K562 (cell line): ENCODE results near the gene ECD. TPM values are rescaled to one million over a fixed set of nuclear protein-coding genes. Genes with fewer than 3 reads are reported as not detected.

Experiments used
- BHLHE40 ChIP-seq: IDR thresholded peaks from 2 replicates; pipeline ENCODE4 v1.6.1; 2011; ENCODE audit warnings: low read length, improper control_type of control experiment
- BRCA1 ChIP-seq, 2 experiments: fragments of 450-650 bp in 1 of 2; sonication (generic) in 1 of 2; formaldehyde crosslinking in 1 of 2; IDR thresholded peaks; 2 replicates each; pipeline versions ENCODE4 v1.5.0 to v1.6.1; 2017 to 2020; ENCODE audit warnings: mild to moderate bottlenecking in 1 of 2, missing genetic modification reagents in 1 of 2
- ELF4 ChIP-seq: fragments of 450-650 bp; formaldehyde crosslinking; IDR thresholded peaks from 2 replicates; pipeline ENCODE4 v1.4.0; 2022; ENCODE audit warnings: missing genetic modification characterization
- KAT2B ChIP-seq: IDR thresholded peaks from one replicate; pipeline ENCODE4 v1.6.1; 2012; ENCODE audit warnings: low read depth, mild to moderate bottlenecking, control low read depth, inconsistent platforms, low read length, moderate library complexity
- NONO ChIP-seq, 2 experiments: fragments of 200-400 bp in 1 of 2; fragments of 450-650 bp in 1 of 2; formaldehyde crosslinking in 1 of 2; IDR thresholded peaks; 2 replicates each; pipeline ENCODE4 v1.6.1; 2017; ENCODE audit warnings: low read depth in 2 of 2, mild to moderate bottlenecking in 2 of 2, moderate library complexity in 2 of 2, low read length in 1 of 2
- POU5F1 ChIP-seq: fragments of 150-350 bp; IDR thresholded peaks from 2 replicates; pipeline ENCODE4 v1.6.1; 2014; ENCODE audit warnings: borderline replicate concordance, low read length, low read depth, mild to moderate bottlenecking; ENCODE audit not compliant: partially characterized antibody
- SMARCB1 ChIP-seq: IDR thresholded peaks from 2 replicates; pipeline ENCODE4 v1.6.1; 2011; ENCODE audit warnings: improper control_type of control experiment, low read depth; ENCODE audit not compliant: insufficient read length
- SOX6 ChIP-seq: fragments of 450-650 bp; IDR thresholded peaks from 2 replicates; pipeline ENCODE4 v1.6.1; 2014; ENCODE audit warnings: mild to moderate bottlenecking
- TEAD4 ChIP-seq, 2 experiments: sonication (generic) in 1 of 2; formaldehyde crosslinking in 1 of 2; IDR thresholded peaks; 2 replicates each; pipeline versions ENCODE4 v1.6.1 to v1.8.0; 2012 to 2022; ENCODE audit warnings: borderline replicate concordance in 1 of 2, inconsistent platforms in 1 of 2, low read length in 1 of 2, mild to moderate bottlenecking in 1 of 2, missing genetic modification reagents in 1 of 2
- ZNF197 ChIP-seq: fragments of 200-800 bp; sonication (Bioruptor generic); IDR thresholded peaks from 2 replicates; pipeline ENCODE4 v1.6.1; 2016; ENCODE audit warnings: low read depth, missing genetic modification characterization, missing compliant biosample characterization
- ZNF239 ChIP-seq: fragments of 250-450 bp; sonication (Bioruptor Pico); IDR thresholded peaks from 2 replicates; pipeline ENCODE4 v1.4.0; 2020; ENCODE audit warnings: mild to moderate bottlenecking
- ZNF76 ChIP-seq: fragments of 250-450 bp; sonication (Bioruptor Pico); IDR thresholded peaks from 2 replicates; pipeline ENCODE4 v1.4.0; 2020; ENCODE audit warnings: mild to moderate bottlenecking, moderate library complexity, borderline replicate concordance
- polyA plus RNA-seq, 8 experiments: library from polyadenylated mRNA; depleted of rRNA in 4 of 8; stranded (reverse) in 5 of 8; unstranded in 3 of 8; fragments of >200 nt; fragmentation: Nextera tagmentation in 2 of 8; fragmentation: Illumina TruSeq in 1 of 8; extraction: Ambion mirVana in 2 of 8; extraction: Trizol in 1 of 8; gene quantifications; 2 replicates each; pipeline versions ENCODE4 v1.2.1 to v1.2.3, GENCODE V29; 2011 to 2014; ENCODE audit warnings: inconsistent platforms in 1 of 8, missing spikeins in 1 of 8
- total RNA-seq, 7 experiments: library from RNA; depleted of rRNA in 6 of 7; stranded (reverse); fragments of >200 nt in 6 of 7; fragmentation: Illumina TruSeq in 2 of 7; extraction: Trizol in 2 of 7; gene quantifications; 2 replicates each; pipeline versions ENCODE4 v1.2.1 to v1.2.3, GENCODE V29; 2011 to 2021; ENCODE audit warnings: low replicate concordance in 1 of 7
- TF ChIP-seq, protein P1 (sequence below), 2 experiments: fragments of 150-350 bp in 1 of 2; IDR thresholded peaks; 2 replicates each; pipeline ENCODE4 v1.6.1; 2012 to 2016; ENCODE audit warnings: low read depth in 2 of 2, low read length in 2 of 2, mild to moderate bottlenecking in 1 of 2, moderate library complexity in 1 of 2
- TF ChIP-seq, protein P2 (sequence below): sonication (generic); formaldehyde crosslinking; IDR thresholded peaks from 2 replicates; pipeline ENCODE4 v1.4.0; 2020; ENCODE audit warnings: mild to moderate bottlenecking, missing genetic modification reagents
- TF ChIP-seq, protein P3 (sequence below), 2 experiments: fragments of 450-650 bp in 1 of 2; IDR thresholded peaks; 2 replicates each; pipeline ENCODE4 v1.6.1; 2011 to 2017; ENCODE audit warnings: low read depth in 2 of 2, antibody characterized with exemption in 1 of 2, borderline replicate concordance in 1 of 2, low read length in 1 of 2, mild to moderate bottlenecking in 1 of 2, mixed read lengths in 1 of 2; ENCODE audit not compliant: control insufficient read depth in 1 of 2

The ECD gene
- total and polyA plus RNA-seq, 9 of the 15 experiments (the other 6 are each of a cell fraction or from before 2014, with no cell fraction given), result 33.5 to 79.9 (median 53.2) TPM

DNA sequence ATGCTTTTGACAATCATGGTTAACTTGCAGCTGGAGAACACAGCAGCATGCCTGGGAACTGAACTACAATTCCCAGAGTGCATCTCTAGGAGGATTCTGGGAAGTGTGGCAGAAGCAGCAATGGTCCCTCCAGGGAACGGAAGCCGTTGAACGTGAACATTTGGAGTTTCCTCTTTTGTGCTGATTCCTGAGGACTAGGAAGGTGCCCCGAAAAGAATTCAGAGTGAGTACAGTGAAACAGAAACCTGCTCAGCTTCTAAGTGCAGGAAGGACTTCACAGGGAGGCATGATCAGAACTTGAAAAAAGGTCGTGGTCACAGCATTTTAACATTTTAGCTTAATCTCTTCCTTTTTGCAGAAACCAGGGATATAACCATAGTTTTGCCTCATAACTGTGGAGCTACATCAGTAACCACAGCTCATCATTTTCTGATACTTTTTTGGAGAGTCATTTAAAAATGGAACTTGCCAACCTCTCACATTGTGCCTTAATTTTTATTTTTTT, 57.4 kb downstream of the ECD start, which contains the start of gene NUDT13 (continued):
- TF ChIP-seq BRCA1 (IDR thresholded peaks at IDR 0.05) (no peak), BRCA1 (CRISPR knock-in tag; IDR thresholded peaks at IDR 0.05) (no peak), TEAD4 (IDR thresholded peaks at IDR 0.05; ENCODE audit: low read length) (0 out of 2 replicates have a peak, but pooled peaks have one; percentile 8), TEAD4 (CRISPR knock-in tag; IDR thresholded peaks at IDR 0.05; ENCODE audit: borderline replicate concordance) (no peak), POU5F1 (peak; percentile 89), BHLHE40 (peak; percentile 66), ZNF239 (0 out of 2 replicates have a peak, but pooled peaks have one; percentile 45), ELF4 (CRISPR knock-in tag) (0 out of 2 replicates have a peak, but pooled peaks have one; percentile 48), ZNF197 (peak; percentile 96), SOX6 (peak; percentile 48; the same call in 1 of the 2 replicates), NONO (IDR thresholded peaks at IDR 0.05; ENCODE audit: low read depth in 2 of 2, low read length in 1 of 2) (peak in 1 of 2 experiments; percentile 60; a peak in 1 of 4 replicates), KAT2B (no peak), ZNF76 (CRISPR knock-in tag) (peak; percentile 90; the same call in 1 of the 2 replicates), SMARCB1 (peak; percentile 64)
- TF ChIP-seq, protein P1, sequence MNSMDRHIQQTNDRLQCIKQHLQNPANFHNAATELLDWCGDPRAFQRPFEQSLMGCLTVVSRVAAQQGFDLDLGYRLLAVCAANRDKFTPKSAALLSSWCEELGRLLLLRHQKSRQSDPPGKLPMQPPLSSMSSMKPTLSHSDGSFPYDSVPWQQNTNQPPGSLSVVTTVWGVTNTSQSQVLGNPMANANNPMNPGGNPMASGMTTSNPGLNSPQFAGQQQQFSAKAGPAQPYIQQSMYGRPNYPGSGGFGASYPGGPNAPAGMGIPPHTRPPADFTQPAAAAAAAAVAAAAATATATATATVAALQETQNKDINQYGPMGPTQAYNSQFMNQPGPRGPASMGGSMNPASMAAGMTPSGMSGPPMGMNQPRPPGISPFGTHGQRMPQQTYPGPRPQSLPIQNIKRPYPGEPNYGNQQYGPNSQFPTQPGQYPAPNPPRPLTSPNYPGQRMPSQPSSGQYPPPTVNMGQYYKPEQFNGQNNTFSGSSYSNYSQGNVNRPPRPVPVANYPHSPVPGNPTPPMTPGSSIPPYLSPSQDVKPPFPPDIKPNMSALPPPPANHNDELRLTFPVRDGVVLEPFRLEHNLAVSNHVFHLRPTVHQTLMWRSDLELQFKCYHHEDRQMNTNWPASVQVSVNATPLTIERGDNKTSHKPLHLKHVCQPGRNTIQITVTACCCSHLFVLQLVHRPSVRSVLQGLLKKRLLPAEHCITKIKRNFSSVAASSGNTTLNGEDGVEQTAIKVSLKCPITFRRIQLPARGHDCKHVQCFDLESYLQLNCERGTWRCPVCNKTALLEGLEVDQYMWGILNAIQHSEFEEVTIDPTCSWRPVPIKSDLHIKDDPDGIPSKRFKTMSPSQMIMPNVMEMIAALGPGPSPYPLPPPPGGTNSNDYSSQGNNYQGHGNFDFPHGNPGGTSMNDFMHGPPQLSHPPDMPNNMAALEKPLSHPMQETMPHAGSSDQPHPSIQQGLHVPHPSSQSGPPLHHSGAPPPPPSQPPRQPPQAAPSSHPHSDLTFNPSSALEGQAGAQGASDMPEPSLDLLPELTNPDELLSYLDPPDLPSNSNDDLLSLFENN (IDR thresholded peaks at IDR 0.05; ENCODE audit: low read depth in 2 of 2, low read length in 2 of 2), result peak in 1 of 2 experiments; percentile 69; a peak in 2 of 4 replicates
- TF ChIP-seq, protein P2, sequence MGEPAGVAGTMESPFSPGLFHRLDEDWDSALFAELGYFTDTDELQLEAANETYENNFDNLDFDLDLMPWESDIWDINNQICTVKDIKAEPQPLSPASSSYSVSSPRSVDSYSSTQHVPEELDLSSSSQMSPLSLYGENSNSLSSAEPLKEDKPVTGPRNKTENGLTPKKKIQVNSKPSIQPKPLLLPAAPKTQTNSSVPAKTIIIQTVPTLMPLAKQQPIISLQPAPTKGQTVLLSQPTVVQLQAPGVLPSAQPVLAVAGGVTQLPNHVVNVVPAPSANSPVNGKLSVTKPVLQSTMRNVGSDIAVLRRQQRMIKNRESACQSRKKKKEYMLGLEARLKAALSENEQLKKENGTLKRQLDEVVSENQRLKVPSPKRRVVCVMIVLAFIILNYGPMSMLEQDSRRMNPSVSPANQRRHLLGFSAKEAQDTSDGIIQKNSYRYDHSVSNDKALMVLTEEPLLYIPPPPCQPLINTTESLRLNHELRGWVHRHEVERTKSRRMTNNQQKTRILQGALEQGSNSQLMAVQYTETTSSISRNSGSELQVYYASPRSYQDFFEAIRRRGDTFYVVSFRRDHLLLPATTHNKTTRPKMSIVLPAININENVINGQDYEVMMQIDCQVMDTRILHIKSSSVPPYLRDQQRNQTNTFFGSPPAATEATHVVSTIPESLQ (CRISPR knock-in tag), result no peak
- TF ChIP-seq, protein P3, sequence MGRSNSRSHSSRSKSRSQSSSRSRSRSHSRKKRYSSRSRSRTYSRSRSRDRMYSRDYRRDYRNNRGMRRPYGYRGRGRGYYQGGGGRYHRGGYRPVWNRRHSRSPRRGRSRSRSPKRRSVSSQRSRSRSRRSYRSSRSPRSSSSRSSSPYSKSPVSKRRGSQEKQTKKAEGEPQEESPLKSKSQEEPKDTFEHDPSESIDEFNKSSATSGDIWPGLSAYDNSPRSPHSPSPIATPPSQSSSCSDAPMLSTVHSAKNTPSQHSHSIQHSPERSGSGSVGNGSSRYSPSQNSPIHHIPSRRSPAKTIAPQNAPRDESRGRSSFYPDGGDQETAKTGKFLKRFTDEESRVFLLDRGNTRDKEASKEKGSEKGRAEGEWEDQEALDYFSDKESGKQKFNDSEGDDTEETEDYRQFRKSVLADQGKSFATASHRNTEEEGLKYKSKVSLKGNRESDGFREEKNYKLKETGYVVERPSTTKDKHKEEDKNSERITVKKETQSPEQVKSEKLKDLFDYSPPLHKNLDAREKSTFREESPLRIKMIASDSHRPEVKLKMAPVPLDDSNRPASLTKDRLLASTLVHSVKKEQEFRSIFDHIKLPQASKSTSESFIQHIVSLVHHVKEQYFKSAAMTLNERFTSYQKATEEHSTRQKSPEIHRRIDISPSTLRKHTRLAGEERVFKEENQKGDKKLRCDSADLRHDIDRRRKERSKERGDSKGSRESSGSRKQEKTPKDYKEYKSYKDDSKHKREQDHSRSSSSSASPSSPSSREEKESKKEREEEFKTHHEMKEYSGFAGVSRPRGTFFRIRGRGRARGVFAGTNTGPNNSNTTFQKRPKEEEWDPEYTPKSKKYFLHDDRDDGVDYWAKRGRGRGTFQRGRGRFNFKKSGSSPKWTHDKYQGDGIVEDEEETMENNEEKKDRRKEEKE (IDR thresholded peaks at IDR 0.05; ENCODE audit: borderline replicate concordance in 1 of 2, control insufficient read depth in 1 of 2, low read depth in 2 of 2, low read length in 1 of 2), result peak in 1 of 2 experiments; percentile 96; a peak in 2 of 4 replicates
